SK-N-SH treated with all-trans-retinoic acid at 6 μM for 48 hours (cell line): Measurements from ENCODE around the gene KCNK5.

Experiments used
- ATAC-seq: fragments of 200-7000 bp; cut with Tn5 transposase; 3 replicates; pipeline ENCODE4 v1.9.1; 2020; ENCODE audit warnings: mild to moderate bottlenecking, moderate library complexity
- ARNTL ChIP-seq: fragments of 450-650 bp; formaldehyde crosslinking; IDR thresholded peaks from 2 replicates; pipeline ENCODE4 v1.5.0; 2020; ENCODE audit warnings: low read depth, mild to moderate bottlenecking, moderate library complexity, borderline replicate concordance
- BACH2 ChIP-seq: fragments of 250-450 bp; sonication (Bioruptor Pico); IDR thresholded peaks from 2 replicates; pipeline ENCODE4 v1.9.0; 2021; ENCODE audit warnings: mild to moderate bottlenecking, borderline replicate concordance
- CSDC2 ChIP-seq: fragments of 250-450 bp; sonication (Bioruptor Pico); IDR thresholded peaks from 2 replicates; pipeline ENCODE4 v1.5.0; 2020; ENCODE audit warnings: mild to moderate bottlenecking, moderate library complexity
- GLIS3 ChIP-seq: fragments of 250-450 bp; sonication (Bioruptor Pico); IDR thresholded peaks from 2 replicates; pipeline ENCODE4 v1.5.0; 2020; ENCODE audit warnings: mild to moderate bottlenecking, moderate library complexity
- ISL1 ChIP-seq: fragments of 250-450 bp; sonication (Bioruptor Pico); IDR thresholded peaks from 2 replicates; pipeline ENCODE4 v2.1.2; 2022; ENCODE audit warnings: mild to moderate bottlenecking, moderate library complexity
- OSR1 ChIP-seq: fragments of 250-450 bp; sonication (Bioruptor Pico); IDR thresholded peaks from 2 replicates; pipeline ENCODE4 v1.8.0; 2022; ENCODE audit warnings: moderate library complexity, mild to moderate bottlenecking, inconsistent platforms
- PPARA ChIP-seq: fragments of 250-450 bp; sonication (Bioruptor Pico); IDR thresholded peaks from 2 replicates; pipeline ENCODE4 v1.5.0; 2020; ENCODE audit warnings: mild to moderate bottlenecking, borderline replicate concordance
- RARB ChIP-seq: fragments of 250-450 bp; sonication (Bioruptor Pico); IDR thresholded peaks from 2 replicates; pipeline ENCODE4 v1.8.0; 2021; ENCODE audit warnings: mild to moderate bottlenecking, moderate library complexity
- TCF4 ChIP-seq: fragments of 250-450 bp; sonication (Bioruptor Pico); IDR thresholded peaks from 2 replicates; pipeline ENCODE4 v1.8.0; 2021; ENCODE audit warnings: mild to moderate bottlenecking, moderate library complexity, borderline replicate concordance
- TOX ChIP-seq: fragments of 250-450 bp; sonication (Bioruptor Pico); IDR thresholded peaks from 2 replicates; pipeline ENCODE4 v1.8.0; 2021; ENCODE audit warnings: mild to moderate bottlenecking, moderate library complexity, borderline replicate concordance
- ZFP3 ChIP-seq: fragments of 250-450 bp; sonication (Bioruptor Pico); IDR thresholded peaks from 2 replicates; pipeline ENCODE4 v1.5.0; 2020; ENCODE audit warnings: mild to moderate bottlenecking, moderate library complexity
- ZFP30 ChIP-seq: fragments of 450-650 bp; formaldehyde crosslinking; IDR thresholded peaks from 2 replicates; pipeline ENCODE4 v1.5.0; 2022; ENCODE audit warnings: mild to moderate bottlenecking, moderate library complexity
- ZNF565 ChIP-seq: fragments of 450-650 bp; formaldehyde crosslinking; conservative IDR thresholded peaks from 2 replicates; pipeline ENCODE4 v1.5.0; 2020; ENCODE audit warnings: low read depth, mild to moderate bottlenecking, moderate library complexity
- ZNF70 ChIP-seq: fragments of 450-650 bp; formaldehyde crosslinking; IDR thresholded peaks from 2 replicates; pipeline ENCODE4 v1.5.0; 2020; ENCODE audit warnings: mild to moderate bottlenecking, moderate library complexity
- TF ChIP-seq, protein P1 (sequence below): fragments of 250-450 bp; sonication (Bioruptor Pico); IDR thresholded peaks from 2 replicates; pipeline ENCODE4 v1.8.0; 2021; ENCODE audit warnings: low read depth, mild to moderate bottlenecking, moderate library complexity, borderline replicate concordance
- TF ChIP-seq, protein P2 (sequence below): fragments of 250-450 bp; sonication (Bioruptor Pico); IDR thresholded peaks from 2 replicates; pipeline ENCODE4 v1.5.0; 2020; ENCODE audit warnings: mild to moderate bottlenecking, moderate library complexity
- TF ChIP-seq, protein P3 (sequence below): fragments of 250-450 bp; sonication (Bioruptor Pico); IDR thresholded peaks from 2 replicates; pipeline ENCODE4 v1.8.0; 2020; ENCODE audit warnings: mild to moderate bottlenecking, moderate library complexity, borderline replicate concordance

The KCNK5 gene, protein sequence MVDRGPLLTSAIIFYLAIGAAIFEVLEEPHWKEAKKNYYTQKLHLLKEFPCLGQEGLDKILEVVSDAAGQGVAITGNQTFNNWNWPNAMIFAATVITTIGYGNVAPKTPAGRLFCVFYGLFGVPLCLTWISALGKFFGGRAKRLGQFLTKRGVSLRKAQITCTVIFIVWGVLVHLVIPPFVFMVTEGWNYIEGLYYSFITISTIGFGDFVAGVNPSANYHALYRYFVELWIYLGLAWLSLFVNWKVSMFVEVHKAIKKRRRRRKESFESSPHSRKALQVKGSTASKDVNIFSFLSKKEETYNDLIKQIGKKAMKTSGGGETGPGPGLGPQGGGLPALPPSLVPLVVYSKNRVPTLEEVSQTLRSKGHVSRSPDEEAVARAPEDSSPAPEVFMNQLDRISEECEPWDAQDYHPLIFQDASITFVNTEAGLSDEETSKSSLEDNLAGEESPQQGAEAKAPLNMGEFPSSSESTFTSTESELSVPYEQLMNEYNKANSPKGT

DNA sequence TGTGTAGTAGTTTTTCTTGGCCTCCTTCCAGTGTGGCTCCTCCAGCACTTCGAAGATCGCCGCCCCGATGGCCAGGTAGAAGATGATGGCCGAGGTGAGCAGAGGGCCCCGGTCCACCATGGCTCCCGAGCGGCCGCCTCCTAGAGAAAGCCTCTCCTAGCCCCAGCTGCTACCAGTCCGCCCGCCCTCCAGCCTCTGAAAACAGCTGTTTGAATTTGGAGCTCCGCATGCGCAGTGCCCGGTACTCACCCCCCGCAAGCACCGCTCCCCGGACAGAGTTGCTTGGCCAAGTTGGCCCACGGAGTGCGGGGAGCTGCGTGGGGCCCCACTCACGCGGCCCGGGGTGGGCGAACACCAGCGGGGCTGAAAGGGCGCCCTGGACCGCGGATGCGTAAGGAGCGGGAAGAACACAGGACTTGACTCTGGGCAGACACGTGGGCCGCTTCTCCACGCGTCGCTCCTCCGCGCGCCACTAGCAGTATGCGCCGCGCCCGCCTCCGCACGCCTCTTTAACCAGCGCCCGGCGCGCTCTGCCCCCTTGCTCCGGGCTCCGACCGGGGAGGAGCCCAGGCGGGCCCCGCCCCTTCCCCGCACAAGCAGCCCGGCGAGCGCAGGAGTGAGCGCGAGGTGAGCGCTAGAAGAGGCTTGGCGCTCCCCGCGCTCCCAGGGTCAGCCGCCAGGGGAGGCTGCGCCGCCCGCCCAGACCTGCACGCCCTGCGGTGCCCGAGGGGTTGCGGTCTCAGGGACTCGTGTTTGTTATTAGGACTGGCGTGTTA is at the start of gene KCNK5:
Gene KCNK5, minus strand, starts transcription at position 484 of the 776 bp plus-strand sequence. Its CDS starts 364 bp downstream, at position 120.
- TF ChIP-seq ZFP3 (no peak), BACH2 (no peak), RARB (CRISPR knock-in tag) (no peak), ZFP30 (CRISPR knock-in tag) (no peak), ISL1 (CRISPR knock-in tag) (no peak), ZNF70 (CRISPR knock-in tag) (no peak), ARNTL (CRISPR knock-in tag) (no peak), TOX (CRISPR knock-in tag) (no peak), CSDC2 (CRISPR knock-in tag) (no peak), TCF4 (CRISPR knock-in tag) (no peak), OSR1 (CRISPR knock-in tag) (no peak), PPARA (CRISPR knock-in tag) (no peak)
- TF ChIP-seq, protein P1, sequence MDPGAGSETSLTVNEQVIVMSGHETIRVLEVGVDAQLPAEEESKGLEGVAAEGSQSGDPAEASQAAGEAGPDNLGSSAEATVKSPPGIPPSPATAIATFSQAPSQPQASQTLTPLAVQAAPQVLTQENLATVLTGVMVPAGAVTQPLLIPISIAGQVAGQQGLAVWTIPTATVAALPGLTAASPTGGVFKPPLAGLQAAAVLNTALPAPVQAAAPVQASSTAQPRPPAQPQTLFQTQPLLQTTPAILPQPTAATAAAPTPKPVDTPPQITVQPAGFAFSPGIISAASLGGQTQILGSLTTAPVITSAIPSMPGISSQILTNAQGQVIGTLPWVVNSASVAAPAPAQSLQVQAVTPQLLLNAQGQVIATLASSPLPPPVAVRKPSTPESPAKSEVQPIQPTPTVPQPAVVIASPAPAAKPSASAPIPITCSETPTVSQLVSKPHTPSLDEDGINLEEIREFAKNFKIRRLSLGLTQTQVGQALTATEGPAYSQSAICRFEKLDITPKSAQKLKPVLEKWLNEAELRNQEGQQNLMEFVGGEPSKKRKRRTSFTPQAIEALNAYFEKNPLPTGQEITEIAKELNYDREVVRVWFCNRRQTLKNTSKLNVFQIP (CRISPR knock-in tag): no peak
- TF ChIP-seq, protein P2, sequence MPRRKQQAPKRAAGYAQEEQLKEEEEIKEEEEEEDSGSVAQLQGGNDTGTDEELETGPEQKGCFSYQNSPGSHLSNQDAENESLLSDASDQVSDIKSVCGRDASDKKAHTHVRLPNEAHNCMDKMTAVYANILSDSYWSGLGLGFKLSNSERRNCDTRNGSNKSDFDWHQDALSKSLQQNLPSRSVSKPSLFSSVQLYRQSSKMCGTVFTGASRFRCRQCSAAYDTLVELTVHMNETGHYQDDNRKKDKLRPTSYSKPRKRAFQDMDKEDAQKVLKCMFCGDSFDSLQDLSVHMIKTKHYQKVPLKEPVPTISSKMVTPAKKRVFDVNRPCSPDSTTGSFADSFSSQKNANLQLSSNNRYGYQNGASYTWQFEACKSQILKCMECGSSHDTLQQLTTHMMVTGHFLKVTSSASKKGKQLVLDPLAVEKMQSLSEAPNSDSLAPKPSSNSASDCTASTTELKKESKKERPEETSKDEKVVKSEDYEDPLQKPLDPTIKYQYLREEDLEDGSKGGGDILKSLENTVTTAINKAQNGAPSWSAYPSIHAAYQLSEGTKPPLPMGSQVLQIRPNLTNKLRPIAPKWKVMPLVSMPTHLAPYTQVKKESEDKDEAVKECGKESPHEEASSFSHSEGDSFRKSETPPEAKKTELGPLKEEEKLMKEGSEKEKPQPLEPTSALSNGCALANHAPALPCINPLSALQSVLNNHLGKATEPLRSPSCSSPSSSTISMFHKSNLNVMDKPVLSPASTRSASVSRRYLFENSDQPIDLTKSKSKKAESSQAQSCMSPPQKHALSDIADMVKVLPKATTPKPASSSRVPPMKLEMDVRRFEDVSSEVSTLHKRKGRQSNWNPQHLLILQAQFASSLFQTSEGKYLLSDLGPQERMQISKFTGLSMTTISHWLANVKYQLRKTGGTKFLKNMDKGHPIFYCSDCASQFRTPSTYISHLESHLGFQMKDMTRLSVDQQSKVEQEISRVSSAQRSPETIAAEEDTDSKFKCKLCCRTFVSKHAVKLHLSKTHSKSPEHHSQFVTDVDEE (CRISPR knock-in tag): no peak
- TF ChIP-seq, protein P3, sequence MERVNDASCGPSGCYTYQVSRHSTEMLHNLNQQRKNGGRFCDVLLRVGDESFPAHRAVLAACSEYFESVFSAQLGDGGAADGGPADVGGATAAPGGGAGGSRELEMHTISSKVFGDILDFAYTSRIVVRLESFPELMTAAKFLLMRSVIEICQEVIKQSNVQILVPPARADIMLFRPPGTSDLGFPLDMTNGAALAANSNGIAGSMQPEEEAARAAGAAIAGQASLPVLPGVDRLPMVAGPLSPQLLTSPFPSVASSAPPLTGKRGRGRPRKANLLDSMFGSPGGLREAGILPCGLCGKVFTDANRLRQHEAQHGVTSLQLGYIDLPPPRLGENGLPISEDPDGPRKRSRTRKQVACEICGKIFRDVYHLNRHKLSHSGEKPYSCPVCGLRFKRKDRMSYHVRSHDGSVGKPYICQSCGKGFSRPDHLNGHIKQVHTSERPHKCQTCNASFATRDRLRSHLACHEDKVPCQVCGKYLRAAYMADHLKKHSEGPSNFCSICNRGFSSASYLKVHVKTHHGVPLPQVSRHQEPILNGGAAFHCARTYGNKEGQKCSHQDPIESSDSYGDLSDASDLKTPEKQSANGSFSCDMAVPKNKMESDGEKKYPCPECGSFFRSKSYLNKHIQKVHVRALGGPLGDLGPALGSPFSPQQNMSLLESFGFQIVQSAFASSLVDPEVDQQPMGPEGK (CRISPR knock-in tag): no peak
- peak; percentile 92 for ATAC-seq

DNA sequence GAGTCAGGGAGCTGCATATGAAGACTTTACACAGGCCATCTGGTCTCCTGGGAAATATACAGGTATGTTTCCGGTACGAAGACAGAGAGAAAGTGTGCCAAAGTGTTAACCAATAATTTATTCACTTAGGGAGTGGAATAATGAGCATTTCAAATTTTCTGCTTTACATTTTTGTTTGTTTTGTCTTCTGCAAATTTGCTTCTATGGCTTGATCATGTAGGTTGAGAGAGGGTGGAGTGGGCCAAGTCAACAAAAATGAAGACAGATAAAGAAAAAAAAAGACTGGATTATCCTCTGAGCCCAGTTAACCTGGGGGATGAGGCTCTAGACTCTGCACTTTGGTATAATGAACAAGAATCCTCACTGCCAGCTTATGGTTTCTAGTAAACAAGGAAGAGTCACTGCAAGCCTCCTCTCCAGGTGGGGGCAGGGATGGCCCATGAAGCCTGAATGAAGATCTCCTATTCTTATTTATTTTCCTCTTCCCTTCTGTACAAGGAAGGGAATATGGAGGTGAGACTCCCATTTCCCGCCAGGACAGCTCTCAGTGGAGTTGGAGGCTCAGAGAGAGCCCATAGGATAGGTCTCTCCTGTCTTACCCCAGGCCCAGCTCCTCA is 47.2 kb upstream of the KCNK5 start:
- TF ChIP-seq, protein P2 (CRISPR knock-in tag): no peak
- TF ChIP-seq, protein P3 (CRISPR knock-in tag): no peak
- TF ChIP-seq TOX (CRISPR knock-in tag): no peak
- no peak for TF ChIP-seq RARB (CRISPR knock-in tag)
- no peak for TF ChIP-seq ZNF565 (CRISPR knock-in tag)
- TF ChIP-seq OSR1 (CRISPR knock-in tag): no peak
- TF ChIP-seq BACH2: no peak
- no peak for TF ChIP-seq PPARA (CRISPR knock-in tag)
- no peak for TF ChIP-seq GLIS3 (CRISPR knock-in tag)
- TF ChIP-seq, all 23 proteins: peak for 0
- no peak for ATAC-seq
